GM12878 (cell line): Measurements from ENCODE around the gene BTNL9.

Experiments
- CREB1 ChIP-seq: IDR thresholded peaks from 2 replicates; pipeline ENCODE4 v1.6.1; 2012; ENCODE audit warnings: low read depth, mild to moderate bottlenecking, inconsistent platforms
- KLF5 ChIP-seq: fragments of 450-650 bp; IDR thresholded peaks from 2 replicates; pipeline ENCODE4 v1.6.1; 2014; ENCODE audit warnings: mild to moderate bottlenecking; ENCODE audit not compliant: partially characterized antibody
- PAX8 ChIP-seq: fragments of 450-650 bp; IDR thresholded peaks from 2 replicates; pipeline ENCODE4 v1.6.1; 2017; ENCODE audit warnings: mild to moderate bottlenecking, moderate library complexity
- ZBED1 ChIP-seq: IDR thresholded peaks from 2 replicates; pipeline ENCODE4 v1.6.1; 2016; ENCODE audit warnings: borderline replicate concordance
- TF ChIP-seq, protein P1 (sequence below): IDR thresholded peaks from 2 replicates; pipeline ENCODE4 v1.6.1; 2012; ENCODE audit warnings: mild to moderate bottlenecking, low read depth, low read length

DNA sequence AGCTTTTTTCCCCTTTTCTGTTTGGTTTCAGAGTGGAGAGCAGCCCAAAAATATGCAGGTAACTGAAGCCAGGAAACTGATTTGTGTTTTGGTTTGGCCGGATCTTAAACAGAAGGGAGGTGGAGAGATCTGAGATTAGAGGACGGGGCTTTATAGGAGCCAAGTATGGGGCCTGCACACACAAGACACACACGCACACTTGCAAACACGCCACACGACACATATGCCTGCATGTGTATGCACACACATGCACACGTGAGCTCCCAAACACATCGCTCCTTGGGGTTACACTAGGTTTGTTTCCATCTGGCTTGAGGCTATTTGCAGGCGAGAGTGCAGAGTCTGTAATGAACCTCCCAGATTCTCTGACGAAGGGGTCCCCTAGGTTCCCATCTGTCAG lies 18.3 kb downstream of the BTNL9 start:
- no peak for TF ChIP-seq PAX8
- TF ChIP-seq CREB1 = no peak
- TF ChIP-seq KLF5 = no peak
- TF ChIP-seq ZBED1 = no peak
- TF ChIP-seq, protein P1, sequence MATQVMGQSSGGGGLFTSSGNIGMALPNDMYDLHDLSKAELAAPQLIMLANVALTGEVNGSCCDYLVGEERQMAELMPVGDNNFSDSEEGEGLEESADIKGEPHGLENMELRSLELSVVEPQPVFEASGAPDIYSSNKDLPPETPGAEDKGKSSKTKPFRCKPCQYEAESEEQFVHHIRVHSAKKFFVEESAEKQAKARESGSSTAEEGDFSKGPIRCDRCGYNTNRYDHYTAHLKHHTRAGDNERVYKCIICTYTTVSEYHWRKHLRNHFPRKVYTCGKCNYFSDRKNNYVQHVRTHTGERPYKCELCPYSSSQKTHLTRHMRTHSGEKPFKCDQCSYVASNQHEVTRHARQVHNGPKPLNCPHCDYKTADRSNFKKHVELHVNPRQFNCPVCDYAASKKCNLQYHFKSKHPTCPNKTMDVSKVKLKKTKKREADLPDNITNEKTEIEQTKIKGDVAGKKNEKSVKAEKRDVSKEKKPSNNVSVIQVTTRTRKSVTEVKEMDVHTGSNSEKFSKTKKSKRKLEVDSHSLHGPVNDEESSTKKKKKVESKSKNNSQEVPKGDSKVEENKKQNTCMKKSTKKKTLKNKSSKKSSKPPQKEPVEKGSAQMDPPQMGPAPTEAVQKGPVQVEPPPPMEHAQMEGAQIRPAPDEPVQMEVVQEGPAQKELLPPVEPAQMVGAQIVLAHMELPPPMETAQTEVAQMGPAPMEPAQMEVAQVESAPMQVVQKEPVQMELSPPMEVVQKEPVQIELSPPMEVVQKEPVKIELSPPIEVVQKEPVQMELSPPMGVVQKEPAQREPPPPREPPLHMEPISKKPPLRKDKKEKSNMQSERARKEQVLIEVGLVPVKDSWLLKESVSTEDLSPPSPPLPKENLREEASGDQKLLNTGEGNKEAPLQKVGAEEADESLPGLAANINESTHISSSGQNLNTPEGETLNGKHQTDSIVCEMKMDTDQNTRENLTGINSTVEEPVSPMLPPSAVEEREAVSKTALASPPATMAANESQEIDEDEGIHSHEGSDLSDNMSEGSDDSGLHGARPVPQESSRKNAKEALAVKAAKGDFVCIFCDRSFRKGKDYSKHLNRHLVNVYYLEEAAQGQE = no peak
